HG03135 (cell line): Measurements from ENCODE around the gene UFSP1.

Source experiments
- ATAC-seq: cut with Tn5 transposase; IDR thresholded peaks from one replicate; pipeline ENCODE4 v1.9.1; 2021; ENCODE audit warnings: mild to moderate bottlenecking, moderate library complexity; ENCODE audit not compliant: unreplicated experiment

Gene UFSP1

GRCh38 chr7:100895956-100896731 is 6.6 kb upstream of the UFSP1 start:
- ATAC-seq: no peak

GRCh38 chr7:100895701-100895955 is 6.1 kb upstream of the UFSP1 start, which contains the start of gene ACHE:
Gene ACHE, minus strand, starts transcription at chr7:100895888. Its CDS starts 1,656 bp downstream, at chr7:100894232.
- ATAC-seq: no peak

DNA sequence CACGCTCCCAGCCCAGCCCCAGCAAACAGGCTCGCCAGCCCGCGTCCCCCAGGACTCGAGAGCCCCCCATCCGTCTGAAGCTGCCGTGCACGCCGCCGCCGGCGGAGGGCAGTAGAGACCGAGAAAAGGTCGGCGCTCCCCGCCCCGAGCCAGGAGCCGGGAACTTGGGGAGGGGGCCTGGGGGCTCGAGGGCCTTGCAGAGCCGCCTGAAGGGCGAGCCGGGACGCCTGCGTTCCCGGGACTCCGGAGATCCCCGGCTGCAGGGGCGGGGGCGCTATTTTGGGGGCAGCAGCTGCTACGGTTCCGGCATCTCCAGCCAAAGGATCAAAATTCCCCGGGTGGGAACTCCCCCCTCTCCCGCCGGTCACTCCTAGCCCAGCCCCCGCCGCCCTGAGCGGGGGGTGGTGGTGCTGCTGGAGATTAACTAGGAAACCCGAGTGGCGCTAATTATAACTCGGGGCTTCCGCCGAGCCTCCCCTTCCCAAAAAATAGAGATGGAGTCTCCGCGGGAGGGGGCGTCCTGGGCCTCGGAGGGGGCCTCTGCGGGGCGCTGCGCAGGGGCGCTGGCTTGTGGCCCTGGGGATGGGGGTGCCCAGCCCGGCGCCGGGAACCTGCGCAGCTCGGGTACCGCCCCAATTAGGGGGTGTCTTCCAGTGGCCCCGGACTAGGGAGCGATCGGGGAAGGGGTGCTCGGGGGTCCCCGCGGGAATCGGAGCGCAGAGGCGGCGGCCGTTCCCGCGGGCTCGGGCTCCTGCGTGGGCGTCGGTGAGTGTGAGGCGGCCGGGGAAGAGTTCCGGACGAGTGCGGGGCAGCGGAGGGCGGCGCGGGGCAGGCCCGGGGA is 5.6 kb upstream of the UFSP1 start:
- ATAC-seq: no peak

DNA sequence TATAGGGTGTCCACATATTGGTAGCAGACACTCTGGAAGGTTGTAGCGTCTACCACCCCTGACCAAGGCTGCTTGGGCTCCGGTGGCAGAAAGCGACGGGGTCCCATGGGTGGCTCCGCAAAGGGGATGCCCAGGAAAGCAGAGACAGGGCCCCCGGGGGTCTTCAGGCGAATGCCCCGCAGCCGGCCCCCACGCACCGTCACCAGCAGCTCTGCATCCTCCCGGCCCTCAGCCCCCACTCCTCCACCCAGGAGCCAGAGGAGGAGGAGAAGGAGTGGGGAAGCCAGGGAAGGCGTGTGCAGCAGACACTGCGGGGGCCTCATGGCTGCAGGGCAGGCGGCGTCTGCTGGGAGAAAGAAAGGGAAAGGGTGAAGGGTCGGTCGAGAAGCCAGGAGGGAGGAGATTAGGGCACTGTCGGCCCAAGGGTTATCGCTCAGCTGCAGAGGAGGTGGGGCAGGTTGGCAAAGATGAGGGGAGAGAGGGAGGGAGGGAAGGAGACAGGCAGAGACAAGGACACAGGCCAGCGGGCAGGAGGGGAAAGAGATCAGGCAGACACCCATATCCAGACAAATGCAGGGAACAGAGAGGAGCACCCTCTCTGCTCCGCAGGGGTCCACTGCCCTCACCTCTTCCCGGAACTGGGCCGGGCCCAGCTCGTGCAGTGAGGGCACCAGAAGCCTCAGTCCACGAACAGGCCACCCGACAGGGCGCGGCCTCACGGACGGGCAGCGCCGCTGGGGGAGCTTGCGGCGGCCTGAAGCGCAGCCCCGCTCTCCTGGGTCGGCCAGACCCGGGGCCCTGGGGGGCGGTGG is 4.6 kb upstream of the UFSP1 start:
- ATAC-seq: no peak

DNA sequence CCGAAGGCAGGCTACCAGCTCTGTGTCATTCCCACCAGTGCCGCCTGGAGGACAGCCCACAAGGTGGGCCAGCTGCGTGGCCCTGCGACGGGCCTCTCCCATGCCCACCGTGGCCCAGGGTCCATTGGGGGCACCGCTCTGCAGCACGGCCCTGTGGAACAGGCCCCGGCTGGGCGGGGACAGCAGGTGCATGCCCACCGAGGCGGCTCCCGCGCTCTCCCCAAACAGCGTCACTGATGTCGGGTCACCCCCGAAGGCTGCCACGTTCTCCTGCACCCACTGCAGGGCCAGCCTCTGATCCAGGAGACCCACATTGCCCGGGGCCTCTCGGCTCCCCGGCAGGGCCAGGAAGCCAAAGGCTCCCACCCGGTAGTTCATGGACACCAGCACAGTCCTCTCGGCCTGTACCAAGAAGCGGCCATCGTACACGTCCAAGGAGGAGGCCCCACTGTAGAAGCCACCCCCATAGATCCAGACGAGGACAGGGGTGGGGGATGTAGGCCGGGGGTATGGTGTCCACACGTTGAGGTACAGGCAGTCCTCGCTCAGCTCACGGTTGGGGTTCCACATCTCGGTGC is 3.9 kb upstream of the UFSP1 start:
- ATAC-seq: no peak

- ATAC-seq: no peak
Measured at GRCh38 chr7:100892364-100893317, 3.1 kb upstream of the UFSP1 start.

DNA sequence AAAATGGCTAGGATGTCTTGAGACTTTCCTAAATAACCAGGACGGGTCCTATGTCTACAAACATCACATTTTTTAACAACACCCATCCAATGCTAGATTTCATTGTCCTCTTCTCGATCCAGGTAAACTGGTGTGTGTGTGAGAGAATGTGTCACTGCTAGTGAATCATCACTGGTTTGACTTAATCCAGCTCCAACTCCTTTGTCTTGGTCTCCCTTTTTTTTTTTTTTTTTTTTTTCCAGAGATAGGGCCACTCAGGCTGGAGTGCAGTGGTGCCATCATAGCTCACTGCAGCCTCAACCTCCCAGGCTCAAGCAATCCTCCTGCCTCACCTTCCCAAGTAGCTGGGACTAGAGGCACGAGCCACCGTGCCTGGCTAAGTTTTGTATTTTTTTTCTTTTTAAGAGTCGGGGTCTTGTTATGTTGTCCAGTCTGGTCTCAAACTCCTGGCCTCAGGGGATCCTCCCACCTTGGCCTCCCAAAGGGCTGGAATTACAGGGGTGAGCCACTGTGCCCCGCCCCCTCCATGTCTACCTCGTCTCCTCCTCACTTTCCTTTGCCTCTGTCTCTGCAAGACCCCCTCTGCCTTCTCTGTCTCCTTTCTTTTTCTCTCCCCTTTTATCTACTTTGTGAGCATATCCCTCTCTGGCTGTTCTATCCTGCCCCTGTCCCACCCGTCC is 2.2 kb upstream of the UFSP1 start:
- no peak for ATAC-seq

DNA sequence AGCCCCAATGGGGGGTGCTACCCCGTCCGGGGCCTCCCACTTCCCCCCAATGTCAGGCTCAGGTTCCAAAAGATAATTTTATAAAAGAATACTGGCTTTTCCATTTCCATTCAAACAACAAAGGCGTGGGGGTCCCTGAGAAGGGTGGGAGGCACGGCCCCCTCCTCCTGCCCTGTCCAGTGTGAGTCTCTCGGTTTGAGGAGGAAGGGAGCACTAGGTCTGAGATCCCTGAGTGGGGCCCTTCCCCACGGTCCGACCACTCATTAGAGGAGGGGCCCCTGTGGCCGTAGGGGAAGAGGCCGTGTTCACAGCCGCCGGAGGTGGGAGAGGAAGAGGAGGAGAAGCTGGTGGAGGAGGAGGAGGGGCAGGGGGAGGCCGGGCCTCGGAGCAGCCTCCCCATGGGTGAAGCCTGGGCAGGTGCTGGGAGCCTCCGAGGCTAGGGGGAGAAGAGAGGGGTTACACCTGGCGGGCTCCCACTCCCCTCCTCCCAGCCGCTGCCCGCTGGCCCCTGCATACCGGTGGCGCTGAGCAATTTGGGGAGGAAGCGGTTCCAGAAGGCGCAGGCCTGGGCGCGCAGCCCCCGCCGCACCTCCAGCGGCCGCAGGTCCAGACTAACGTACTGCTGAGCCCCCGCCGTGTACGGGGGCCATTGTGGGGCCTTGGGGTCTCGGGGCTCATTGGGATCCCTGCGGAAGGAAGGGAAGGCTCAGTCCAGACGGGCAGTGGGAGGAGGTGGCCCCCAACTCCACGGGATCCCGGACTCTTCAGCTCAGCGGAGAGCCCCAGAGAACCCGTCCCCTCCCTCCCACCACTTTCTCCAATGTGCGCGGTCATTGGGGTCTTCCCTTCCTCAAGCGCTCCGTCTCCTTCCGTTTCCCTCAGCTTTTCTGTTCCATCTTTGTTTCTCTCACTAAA is 1.4 kb upstream of the UFSP1 start:
- ATAC-seq: no peak

DNA sequence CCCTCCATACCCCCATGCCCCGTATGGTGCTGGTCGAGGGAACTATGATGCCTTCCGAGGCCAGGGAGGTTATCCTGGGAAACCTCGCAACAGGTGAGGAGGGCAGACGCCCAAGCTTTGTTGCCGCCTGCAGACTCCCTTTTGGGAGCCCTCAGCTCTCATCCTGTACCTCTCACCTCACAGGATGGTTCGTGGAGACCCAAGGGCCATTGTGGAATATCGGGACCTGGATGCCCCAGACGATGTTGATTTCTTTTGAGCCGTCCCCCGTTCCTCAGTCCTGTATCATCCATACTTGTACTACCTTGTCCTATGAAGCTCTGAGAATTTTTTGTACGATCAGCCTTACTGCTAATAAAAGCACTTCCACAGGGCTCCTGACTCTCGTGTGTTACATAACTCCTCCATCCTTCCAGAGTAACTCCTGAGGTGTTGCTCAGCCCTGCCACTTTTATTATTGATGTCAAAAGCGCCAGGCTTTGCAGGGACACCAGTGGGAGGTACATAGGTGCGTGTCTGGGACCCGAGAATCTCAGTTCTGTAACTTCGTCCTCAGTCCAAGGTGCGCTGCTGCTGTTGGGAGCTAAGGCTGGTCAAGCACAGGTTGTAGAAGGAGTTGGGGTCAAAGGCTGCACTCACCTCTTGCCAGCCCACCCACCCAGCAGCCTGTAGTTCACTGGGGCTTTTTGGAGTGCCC is 1.1 kb downstream of the UFSP1 start:
- no peak for ATAC-seq

- peak; percentile 51 for ATAC-seq
Measured at GRCh38 chr7:100887516-100888290, 1.8 kb downstream of the UFSP1 start.

DNA sequence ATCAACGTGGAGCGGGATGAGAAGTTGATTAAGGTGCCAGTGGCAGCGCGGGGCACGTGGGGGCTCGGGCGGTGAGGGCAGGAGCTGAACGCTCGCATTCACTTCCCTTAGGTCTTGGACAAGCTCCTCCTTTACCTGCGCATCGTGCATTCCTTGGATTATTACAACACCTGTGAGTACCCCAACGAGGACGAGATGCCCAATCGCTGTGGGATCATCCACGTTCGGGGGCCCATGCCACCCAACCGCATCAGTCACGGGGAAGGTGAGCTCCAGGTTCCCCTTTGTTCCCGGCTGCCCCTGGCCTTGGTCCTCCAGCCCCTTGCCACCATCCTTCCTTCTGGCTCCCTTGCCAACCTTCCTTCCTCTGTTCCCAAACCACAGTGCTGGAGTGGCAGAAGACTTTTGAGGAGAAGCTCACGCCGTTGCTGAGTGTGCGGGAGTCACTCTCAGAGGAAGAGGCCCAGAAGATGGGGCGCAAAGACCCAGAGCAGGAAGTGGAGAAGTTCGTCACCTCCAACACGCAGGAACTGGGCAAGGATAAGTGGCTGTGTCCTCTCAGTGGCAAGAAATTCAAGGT is 2.5 kb downstream of the UFSP1 start:
- no peak for ATAC-seq

GRCh38 chr7:100886142-100886935 is 3.2 kb downstream of the UFSP1 start:
- ATAC-seq: no peak

DNA sequence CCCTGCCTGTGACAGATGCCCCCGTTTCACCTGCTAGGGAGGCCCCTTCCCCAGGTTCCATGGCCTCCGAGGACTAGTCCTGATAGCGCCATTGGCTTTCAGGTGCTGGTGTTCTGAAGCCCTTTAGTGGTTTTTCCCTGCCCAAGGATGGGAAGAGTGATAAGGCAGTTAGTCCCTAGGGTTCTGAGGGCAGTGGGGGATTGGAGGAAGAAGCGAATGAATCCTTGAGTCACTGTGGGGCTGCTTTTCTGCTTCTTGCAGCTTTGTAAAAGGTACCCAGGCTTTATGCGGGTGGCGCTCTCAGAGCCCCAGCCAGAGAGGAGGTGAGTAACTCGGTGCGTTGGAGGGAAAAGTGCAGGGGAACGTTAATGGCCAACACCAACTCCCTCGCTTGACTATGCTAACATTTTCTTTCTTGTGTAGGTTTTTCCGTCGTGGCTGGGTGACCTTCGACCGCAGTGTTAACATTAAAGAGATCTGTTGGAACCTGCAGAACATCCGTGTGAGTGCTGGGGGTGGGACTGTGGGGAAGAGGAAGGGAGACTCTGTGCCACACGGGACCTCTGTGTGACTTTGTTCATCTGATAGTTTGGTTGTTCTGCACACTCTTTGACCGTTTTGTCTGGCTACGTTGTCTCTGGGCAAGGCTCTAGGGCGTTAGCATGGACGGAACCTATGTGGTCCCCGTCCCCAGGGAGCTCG is 3.9 kb downstream of the UFSP1 start:
- no peak for ATAC-seq

DNA sequence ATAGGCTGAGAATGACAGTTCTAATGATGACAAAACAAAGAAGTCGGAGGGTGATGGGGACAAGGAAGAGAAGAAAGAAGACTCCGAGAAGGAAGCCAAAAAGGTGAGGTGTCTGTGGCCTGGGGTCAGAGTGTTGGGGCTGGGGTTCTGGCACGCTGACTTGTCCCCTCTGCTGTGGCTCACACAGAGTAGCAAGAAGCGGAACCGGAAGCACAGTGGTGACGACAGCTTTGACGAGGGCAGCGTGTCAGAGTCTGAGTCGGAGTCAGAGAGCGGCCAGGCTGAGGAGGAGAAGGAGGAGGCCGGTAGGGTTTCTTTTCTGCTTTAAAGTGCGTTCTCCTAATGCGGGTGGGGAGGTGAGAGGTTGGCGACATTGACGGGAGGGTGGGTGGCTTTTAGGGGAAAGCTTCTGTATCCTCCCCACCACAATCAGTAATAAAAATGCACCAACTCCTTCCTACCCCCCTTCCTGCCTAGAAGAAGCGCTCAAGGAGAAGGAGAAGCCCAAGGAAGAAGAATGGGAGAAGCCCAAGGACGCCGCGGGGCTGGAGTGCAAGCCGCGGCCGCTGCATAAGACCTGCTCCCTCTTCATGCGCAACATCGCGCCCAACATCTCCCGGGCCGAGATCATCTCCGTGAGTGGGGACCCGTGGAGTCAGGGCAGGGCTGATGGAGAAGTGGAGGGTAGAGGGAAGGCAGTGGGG is 4.6 kb downstream of the UFSP1 start:
- no peak for ATAC-seq
